Esophagus squamous epithelium (tissue), 5 donors: Measurements from ENCODE around the gene ANTXR1. TPM values are rescaled to one million over a fixed set of nuclear protein-coding genes. Genes with fewer than 3 reads are reported as not detected.

Source experiments
- DNase-seq: peaks from one replicate; lab custom pipeline; 2025; lab: John Stamatoyannopoulos, UW
- H3K27ac ChIP-seq, 4 donors: fragments of 200-600 bp; sonication (generic); one replicate each; pipeline ENCODE4 v1.5.1; 2016 to 2019; ENCODE audit warnings: mild to moderate bottlenecking in 1 of 4
- H3K27me3 ChIP-seq, 4 donors: fragments of 200-600 bp; sonication (generic); 1 replicate in 3 of 4; 2 replicates in 1 of 4; pipeline versions ENCODE4 v1.5.1 to v1.6.0; 2017 to 2021; ENCODE audit warnings: antibody characterized with exemption in 1 of 4
- H3K36me3 ChIP-seq, 3 donors: fragments of 200-600 bp; sonication (generic); one replicate each; pipeline ENCODE4 v1.5.1; 2016 to 2019
- H3K4me1 ChIP-seq, 3 donors: fragments of 200-600 bp; sonication (generic); one replicate each; pipeline ENCODE4 v1.5.1; 2017 to 2019
- H3K4me3 ChIP-seq, 4 donors: fragments of 200-600 bp; sonication (generic); 1 replicate in 3 of 4; 2 replicates in 1 of 4; pipeline ENCODE4 v1.5.1; 2016 to 2019; ENCODE audit warnings: mild to moderate bottlenecking in 2 of 4, moderate library complexity in 1 of 4
- H3K9me3 ChIP-seq, 3 donors: fragments of 200-600 bp; sonication (generic); one replicate each; pipeline ENCODE4 v1.5.1; 2016 to 2019
- CTCF ChIP-seq, 6 experiments: fragments of 450-650 bp in 4 of 6; fragments of 200-600 bp in 2 of 6; sonication (generic) in 2 of 6; IDR thresholded peaks; one replicate each; pipeline ENCODE4 v1.5.1; 2016 to 2019; ENCODE audit warnings: antibody characterized with exemption in 6 of 6, mild to moderate bottlenecking in 4 of 6, moderate library complexity in 4 of 6
- POLR2A ChIP-seq, 4 donors: fragments of 450-650 bp; IDR thresholded peaks; one replicate each; pipeline ENCODE4 v1.6.1; 2017; ENCODE audit warnings: antibody characterized with exemption in 4 of 4, mild to moderate bottlenecking in 4 of 4, moderate library complexity in 3 of 4
- WGBS, 2 donors: methylation state at CpG; one replicate each; pipeline ENCODE4 v1.1.5; 2018; 5-methylcytosine and 5-hydroxymethylcytosine counted together
- intact Hi-C: fragments of 100-400 bp; cut with DNase I; formaldehyde crosslinking; loops from one replicate; pipeline ENCODE4 v1.15.0; 2022
- total RNA-seq, 4 donors: library from RNA; depleted of rRNA; stranded (reverse); fragments of >200 nt; gene quantifications; one replicate each; pipeline ENCODE4 v1.1.0, GENCODE V29; 2016
- donor health status: DM: yes; HTN: yes; CAD: no.

ANTXR1 gene
- total RNA-seq, 4 donors from 2014 or later = 7.8 to 50.9 (median 17.3) TPM

GRCh38 chr2:69088466-69088865, 75.5 kb downstream of the ANTXR1 start:
- peak overlapping the region in 3 of 4 donors; percentile 9 to 72 (median 70) for H3K27ac ChIP-seq
- 97 to 100% methylated on average over 1 to 3 of the region's 3 CpGs for WGBS, 2 donors
- TF ChIP-seq CTCF (IDR thresholded peaks at IDR 0.05) (no peak), POLR2A (IDR thresholded peaks at IDR 0.05) (no peak)
- no peaks in the 10 kb centered on the region for H3K9me3 ChIP-seq
- no peak overlapping the region for H3K4me3 ChIP-seq
- DNase-seq = no peak
- intact Hi-C loops = no loop called here
- peaks cover 0 to 31% (median 10%) of the 10 kb centered on the region in 3 donors for H3K4me1 ChIP-seq
- peaks cover 0 to 18% (median 0%) of the 10 kb centered on the region in 3 donors for H3K36me3 ChIP-seq
- H3K27me3 ChIP-seq = no peaks in the 10 kb centered on the region

- Histone ChIP-seq H3K36me3 (peaks cover 0 to 18% (median 0%) of the 10 kb centered on the region in 3 donors), H3K27me3 (no peaks in the 10 kb centered on the region), H3K4me3 (no peak overlapping the region), H3K9me3 (no peaks in the 10 kb centered on the region), H3K27ac (peak overlapping the region in 3 of 4 donors; percentile 19 to 72 (median 70)), H3K4me1 (peaks cover 0 to 24% (median 3%) of the 10 kb centered on the region in 3 donors)
- intact Hi-C loops = no loop called here
- 71 to 79% methylated on average over 3 of the region's 3 CpGs for WGBS, 2 donors
- DNase-seq = no peak
- TF ChIP-seq POLR2A (IDR thresholded peaks at IDR 0.05) = no peak
- TF ChIP-seq CTCF (IDR thresholded peaks at IDR 0.05) = no peak
Measured at GRCh38 chr2:69089266-69089665, 76.3 kb downstream of the ANTXR1 start.

GRCh38 chr2:69089998-69090397, 77.0 kb downstream of the ANTXR1 start:
- WGBS, 2 donors = 74 to 89% methylated on average over 1 of the region's 1 CpG
- no peak for TF ChIP-seq POLR2A (IDR thresholded peaks at IDR 0.05)
- no peak for TF ChIP-seq CTCF (IDR thresholded peaks at IDR 0.05)
- Histone ChIP-seq H3K9me3 (no peaks in the 10 kb centered on the region), H3K4me3 (no peak overlapping the region), H3K4me1 (peaks cover 0 to 24% (median 3%) of the 10 kb centered on the region in 3 donors), H3K36me3 (peaks cover 0 to 18% (median 0%) of the 10 kb centered on the region in 3 donors), H3K27ac (peak overlapping the region in 3 of 4 donors; percentile 19 to 70 (median 51)), H3K27me3 (no peaks in the 10 kb centered on the region)
- DNase-seq = no peak
- intact Hi-C loops = no loop called here

GRCh38 chr2:69090820-69091219, 77.8 kb downstream of the ANTXR1 start:
- no peak for DNase-seq
- WGBS, 2 donors = 83 to 97% methylated on average over 6 of the region's 6 CpGs
- Histone ChIP-seq H3K36me3 (peaks cover 0 to 18% (median 0%) of the 10 kb centered on the region in 3 donors), H3K27ac (no peak overlapping the region), H3K4me3 (no peak overlapping the region), H3K4me1 (peaks cover 0 to 28% (median 3%) of the 10 kb centered on the region in 3 donors), H3K27me3 (no peaks in the 10 kb centered on the region), H3K9me3 (no peaks in the 10 kb centered on the region)
- intact Hi-C loops = no loop called here
- TF ChIP-seq CTCF (IDR thresholded peaks at IDR 0.05) (no peak), POLR2A (IDR thresholded peaks at IDR 0.05) (no peak)

- TF ChIP-seq POLR2A (IDR thresholded peaks at IDR 0.05) (no peak), CTCF (IDR thresholded peaks at IDR 0.05) (no peak)
- H3K36me3 ChIP-seq = peaks cover 0 to 18% (median 0%) of the 10 kb centered on the region in 3 donors
- no peak for DNase-seq
- H3K4me1 ChIP-seq = peaks cover 0 to 28% (median 3%) of the 10 kb centered on the region in 3 donors
- H3K27me3 ChIP-seq = no peaks in the 10 kb centered on the region
- intact Hi-C loops = no loop called here
- 71 to 94% methylated on average over 1 of the region's 1 CpG for WGBS, 2 donors
- H3K4me3 ChIP-seq = no peak overlapping the region
- no peaks in the 10 kb centered on the region for H3K9me3 ChIP-seq
- no peak overlapping the region for H3K27ac ChIP-seq
Measured at GRCh38 chr2:69092857-69093256, 79.9 kb downstream of the ANTXR1 start.
